PC-3 (cell line): ENCODE results near the gene ANGPT4. TPM values are rescaled to one million over a fixed set of nuclear protein-coding genes. Genes with fewer than 3 reads are reported as not detected.
A peak's percentile ranks its signal among the peaks of the same experiment; 100 is the strongest.

Source experiments
- ATAC-seq: fragments of 200-7000 bp; cut with Tn5 transposase; 2 replicates; pipeline ENCODE4 v1.9.1; 2020; ENCODE audit warnings: mild to moderate bottlenecking, moderate library complexity
- BruUV-seq: library from RNA; stranded (reverse); fragments of 400-500 nt; replicated peaks from 2 replicates; lab custom pipeline; 2021; lab: Mats Ljungman, UMichigan
- CTCF ChIA-PET: fragments of 300-600 bp; sonication (Branson Sonifier 250); formaldehyde crosslinking; loops from one replicate; lab custom pipeline; 2022; ENCODE audit warnings: antibody characterized with exemption; lab: Charles Lee
- POLR2A ChIA-PET: fragments of 300-600 bp; sonication (Branson Sonifier 250); formaldehyde crosslinking; loops from one replicate; lab custom pipeline; 2022; ENCODE audit warnings: antibody characterized with exemption; ENCODE audit not compliant: unreplicated experiment; lab: Charles Lee
- DNase-seq: peaks from one replicate; pipeline ENCODE4 v3.0.0-alpha.2; 2015
- H2AFZ ChIP-seq: fragments of 300-600 bp; sonication (generic); 2 replicates; pipeline ENCODE4 v1.6.0; 2016; ENCODE audit warnings: antibody characterized with exemption, low read length
- H3F3A ChIP-seq: fragments of 300-600 bp; sonication (generic); one replicate; pipeline ENCODE4 v1.6.0; 2017; ENCODE audit warnings: antibody characterized with exemption, low read length, control low read depth, mild to moderate bottlenecking; ENCODE audit not compliant: unreplicated experiment
- H3K27ac ChIP-seq: fragments of 300-600 bp; sonication (generic); 2 replicates; pipeline ENCODE4 v1.5.1; 2016; ENCODE audit warnings: mild to moderate bottlenecking, low read length
- H3K27me3 ChIP-seq: fragments of 300-600 bp; sonication (generic); 2 replicates; pipeline ENCODE4 v1.6.1; 2016; ENCODE audit warnings: low read length, mixed read lengths
- H3K36me3 ChIP-seq: fragments of 300-600 bp; sonication (generic); 2 replicates; pipeline ENCODE4 v1.6.1; 2016; ENCODE audit warnings: low read depth, mixed run types, low read length, mixed read lengths
- H3K4me1 ChIP-seq: fragments of 300-600 bp; sonication (generic); 2 replicates; pipeline ENCODE4 v1.5.1; 2016; ENCODE audit warnings: low read length; ENCODE audit not compliant: insufficient read depth
- H3K4me2 ChIP-seq: fragments of 300-600 bp; sonication (generic); 2 replicates; pipeline ENCODE4 v1.6.0; 2016; ENCODE audit warnings: low read length
- H3K4me3 ChIP-seq: fragments of 300-600 bp; sonication (generic); 2 replicates; pipeline ENCODE4 v1.5.1; 2016; ENCODE audit warnings: mild to moderate bottlenecking, low read length, mixed read lengths
- H3K79me2 ChIP-seq: fragments of 300-600 bp; sonication (generic); 2 replicates; pipeline ENCODE4 v1.6.1; 2017; ENCODE audit warnings: low read length, mixed read lengths
- H3K9ac ChIP-seq: fragments of 300-600 bp; sonication (generic); 2 replicates; pipeline ENCODE4 v1.6.0; 2016; ENCODE audit warnings: mild to moderate bottlenecking, low read length
- H3K9me2 ChIP-seq: fragments of 300-600 bp; sonication (generic); replicated peaks from 2 replicates; pipeline ENCODE4 v1.6.1; 2016; ENCODE audit warnings: mixed run types, low read length, mixed read lengths
- H3K9me3 ChIP-seq: fragments of 300-600 bp; sonication (generic); 2 replicates; pipeline ENCODE4 v1.6.1; 2016; ENCODE audit warnings: low read length, mixed read lengths
- H4K20me1 ChIP-seq: fragments of 300-600 bp; sonication (generic); 2 replicates; pipeline ENCODE4 v1.6.1; 2016; ENCODE audit warnings: low read length, mixed read lengths
- EZH2 ChIP-seq: fragments of 300-600 bp; sonication (generic); IDR thresholded peaks from one replicate; pipeline ENCODE4 v1.6.1; 2017; ENCODE audit warnings: antibody characterized with exemption, mild to moderate bottlenecking, low read length; ENCODE audit not compliant: unreplicated experiment
- EZH2phosphoT487 ChIP-seq: fragments of 300-600 bp; sonication (generic); IDR thresholded peaks from 2 replicates; pipeline ENCODE4 v1.6.1; 2018; ENCODE audit warnings: mild to moderate bottlenecking, antibody characterized with exemption, low read length, borderline replicate concordance
- intact Hi-C: fragments of 100-400 bp; cut with micrococcal nuclease; formaldehyde crosslinking; loops from 2 replicates; pipeline ENCODE4 v1.9.0; 2023
- total RNA-seq: library from RNA; depleted of rRNA; stranded (reverse); fragments of >200 nt; gene quantifications from 2 replicates; pipeline ENCODE4 v1.2.3, GENCODE V29; 2014
- TF ChIP-seq, protein P1 (sequence below): fragments of 300-600 bp; sonication (generic); conservative IDR thresholded peaks from 2 replicates; pipeline ENCODE4 v1.5.1; 2017; ENCODE audit warnings: antibody characterized with exemption, low read depth, mild to moderate bottlenecking, low read length

ANGPT4 gene
- total RNA-seq, 1 experiment from 2014 or later = not detected

DNA sequence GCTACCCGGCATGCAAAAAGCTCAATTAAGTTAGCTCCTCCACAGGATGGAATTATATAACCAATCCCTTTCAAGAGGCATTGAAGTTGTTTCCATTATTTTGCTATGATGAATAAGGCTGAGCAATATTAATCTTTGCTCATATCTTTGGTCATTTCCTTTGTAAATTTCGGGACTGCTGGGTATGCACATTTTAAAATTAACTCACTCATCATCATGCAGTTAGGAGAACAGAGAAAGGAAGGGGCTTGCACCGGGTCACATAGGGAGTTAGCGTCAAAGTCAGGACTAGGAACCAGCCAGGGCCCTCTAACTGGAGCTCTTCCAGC, 83.0 kb downstream of the ANGPT4 start:
- ChIA-PET CTCF (interaction anchor here (1.1 to 2.5 kb wide), 2 partner anchors 15 to 17 kb away, joined by 4 to 26 read pairs; no protein-coding TSS in a partner anchor), POLR2A (no interaction called here)
- Histone ChIP-seq H3K27ac (peak overlapping the region; percentile 78), H3K4me1 (peaks cover 29% of the 10 kb centered on the region), H3K9ac (peak overlapping the region; percentile 79), H3K79me2 (peaks cover 40% of the 10 kb centered on the region), H3K4me3 (peak overlapping the region; percentile 87), H3K4me2 (peak overlapping the region; percentile 99), H3K27me3 (no peaks in the 10 kb centered on the region), H3K9me2 (no peaks in the 10 kb centered on the region), H3K9me3 (no peaks in the 10 kb centered on the region), H3K36me3 (no peaks in the 10 kb centered on the region), H4K20me1 (no peaks in the 10 kb centered on the region), H2AFZ (peak overlapping the region; percentile 93), H3F3A (peaks cover 6% of the 10 kb centered on the region)
- peak; percentile 69 for DNase-seq
- intact Hi-C loops = loop anchor here (1.0 kb wide), 1 partner anchor 23 kb away; no protein-coding TSS in a partner anchor
- TF ChIP-seq, protein P1, sequence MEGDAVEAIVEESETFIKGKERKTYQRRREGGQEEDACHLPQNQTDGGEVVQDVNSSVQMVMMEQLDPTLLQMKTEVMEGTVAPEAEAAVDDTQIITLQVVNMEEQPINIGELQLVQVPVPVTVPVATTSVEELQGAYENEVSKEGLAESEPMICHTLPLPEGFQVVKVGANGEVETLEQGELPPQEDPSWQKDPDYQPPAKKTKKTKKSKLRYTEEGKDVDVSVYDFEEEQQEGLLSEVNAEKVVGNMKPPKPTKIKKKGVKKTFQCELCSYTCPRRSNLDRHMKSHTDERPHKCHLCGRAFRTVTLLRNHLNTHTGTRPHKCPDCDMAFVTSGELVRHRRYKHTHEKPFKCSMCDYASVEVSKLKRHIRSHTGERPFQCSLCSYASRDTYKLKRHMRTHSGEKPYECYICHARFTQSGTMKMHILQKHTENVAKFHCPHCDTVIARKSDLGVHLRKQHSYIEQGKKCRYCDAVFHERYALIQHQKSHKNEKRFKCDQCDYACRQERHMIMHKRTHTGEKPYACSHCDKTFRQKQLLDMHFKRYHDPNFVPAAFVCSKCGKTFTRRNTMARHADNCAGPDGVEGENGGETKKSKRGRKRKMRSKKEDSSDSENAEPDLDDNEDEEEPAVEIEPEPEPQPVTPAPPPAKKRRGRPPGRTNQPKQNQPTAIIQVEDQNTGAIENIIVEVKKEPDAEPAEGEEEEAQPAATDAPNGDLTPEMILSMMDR = no peak
- TF ChIP-seq EZH2 = no peak
- TF ChIP-seq EZH2phosphoT487 = no peak
- BruUV-seq = no TSS peak
- ATAC-seq = peak; percentile 41

DNA sequence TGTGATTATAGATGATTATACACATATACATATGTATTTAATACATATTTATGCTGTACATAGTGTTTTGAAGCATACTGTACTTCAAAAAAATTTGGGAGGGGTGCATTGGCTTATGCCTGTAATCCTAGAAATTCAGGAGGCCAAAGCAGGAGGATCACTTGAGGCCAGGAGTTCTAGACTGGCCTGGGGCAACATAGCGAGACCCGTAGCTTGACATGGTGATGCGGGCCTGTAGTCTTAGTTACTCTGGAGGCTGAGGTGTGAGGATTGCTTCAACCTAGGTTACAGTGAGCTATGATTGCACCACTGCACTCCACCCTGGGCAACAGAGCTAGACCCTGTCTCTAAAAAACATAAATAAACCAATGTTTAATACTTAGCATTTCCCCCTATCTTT, 84.2 kb downstream of the ANGPT4 start:
- CTCF ChIA-PET = interaction anchor here (2.5 kb wide), 1 partner anchor 14 kb away, joined by 26 read pairs; no protein-coding TSS in a partner anchor
- H3K9ac ChIP-seq = no peak overlapping the region
- ATAC-seq (no peak), DNase-seq (no peak)
- H3K79me2 ChIP-seq = peaks cover 29% of the 10 kb centered on the region
- TF ChIP-seq, protein P1 = no peak
- TF ChIP-seq EZH2phosphoT487 = no peak
- TF ChIP-seq EZH2 = no peak
- no peaks in the 10 kb centered on the region for H3K9me2 ChIP-seq
- no peaks in the 10 kb centered on the region for H3K9me3 ChIP-seq
- no peaks in the 10 kb centered on the region for H3K36me3 ChIP-seq
- H3F3A ChIP-seq = peaks cover 6% of the 10 kb centered on the region
- no peak overlapping the region for H3K4me2 ChIP-seq
- no peak overlapping the region for H3K4me3 ChIP-seq
- peaks cover 26% of the 10 kb centered on the region for H3K4me1 ChIP-seq
- intact Hi-C loops = no loop called here
- H4K20me1 ChIP-seq = no peaks in the 10 kb centered on the region
- H3K27ac ChIP-seq = no peak overlapping the region
- BruUV-seq = no TSS peak
- no peaks in the 10 kb centered on the region for H3K27me3 ChIP-seq
- H2AFZ ChIP-seq = no peak overlapping the region
- POLR2A ChIA-PET = interaction anchor here (0.6 kb wide), 1 partner anchor 1271 kb away, joined by 4 read pairs; no protein-coding TSS in a partner anchor

DNA sequence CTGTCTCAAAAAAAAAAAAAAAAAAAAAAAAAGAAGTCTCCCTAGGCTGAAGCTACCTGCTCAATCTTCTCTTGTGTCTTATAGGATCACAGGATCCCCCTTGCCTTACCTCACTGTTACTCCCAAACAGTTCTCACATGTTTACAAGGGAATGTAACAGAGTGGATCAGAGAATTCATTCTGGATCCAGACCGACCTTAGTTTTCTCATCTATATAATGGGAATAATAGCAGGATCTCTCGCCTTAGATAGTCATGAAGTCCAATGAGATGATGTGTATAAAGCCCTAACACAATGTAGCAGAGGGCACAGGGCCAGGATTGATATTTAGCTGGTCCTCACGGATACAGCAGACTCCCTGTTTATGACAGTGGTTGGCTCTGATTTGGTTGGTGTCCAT, 84.9 kb downstream of the ANGPT4 start:
- ATAC-seq = no peak
- Histone ChIP-seq H3K4me2 (no peak overlapping the region), H3K27me3 (no peaks in the 10 kb centered on the region), H2AFZ (no peak overlapping the region), H3F3A (no peaks in the 10 kb centered on the region), H3K9me3 (no peaks in the 10 kb centered on the region), H3K27ac (no peak overlapping the region), H3K4me3 (no peak overlapping the region), H3K36me3 (no peaks in the 10 kb centered on the region), H3K4me1 (peaks cover 18% of the 10 kb centered on the region), H4K20me1 (no peaks in the 10 kb centered on the region), H3K9ac (no peak overlapping the region), H3K79me2 (peaks cover 22% of the 10 kb centered on the region), H3K9me2 (no peaks in the 10 kb centered on the region)
- POLR2A ChIA-PET = interaction anchor here (0.6 kb wide), 1 partner anchor 1272 kb away, joined by 4 read pairs; no protein-coding TSS in a partner anchor
- intact Hi-C loops = no loop called here
- CTCF ChIA-PET = no interaction called here
- DNase-seq = no peak
- BruUV-seq = no TSS peak
- no peak for TF ChIP-seq EZH2phosphoT487
- TF ChIP-seq EZH2 = no peak
- TF ChIP-seq, protein P1 = no peak
